CD8-positive, alpha-beta memory T cell (primary cell): Measurements from ENCODE around the gene KARS1. TPM values are rescaled to one million over a fixed set of nuclear protein-coding genes. Genes with fewer than 3 reads are reported as not detected.

Experiments
- CTCF ChIA-PET: fragments of 350-600 bp; sonication (Branson Sonifier 250); formaldehyde crosslinking; loops from one replicate; lab custom pipeline; 2021; ENCODE audit warnings: antibody characterized with exemption; lab: Charles Lee
- POLR2A ChIA-PET: fragments of 350-600 bp; sonication (Branson Sonifier 250); formaldehyde crosslinking; loops from one replicate; lab custom pipeline; 2021; ENCODE audit warnings: antibody characterized with exemption; lab: Charles Lee
- DNase-seq, 5 donors: peaks; one replicate each; pipeline versions ENCODE4 v3.0.0 to v3.0.0-alpha.2; 2020 to 2022; ENCODE audit warnings: mixed read lengths in 1 of 5
- H3K27ac ChIP-seq: one replicate; pipeline ENCODE4 v1.7.0; 2013; ENCODE audit warnings: low read depth, mild to moderate bottlenecking, low read length, moderate library complexity
- H3K27me3 ChIP-seq: 2 replicates; pipeline ENCODE4 v1.7.0; 2013; ENCODE audit warnings: low read length, mild to moderate bottlenecking; ENCODE audit not compliant: insufficient read depth, poor library complexity, severe bottlenecking
- H3K36me3 ChIP-seq: 2 replicates; pipeline ENCODE4 v1.7.0; 2013; ENCODE audit warnings: mild to moderate bottlenecking, low read length, moderate library complexity; ENCODE audit not compliant: insufficient read depth
- H3K4me1 ChIP-seq: 2 replicates; pipeline ENCODE4 v1.7.0; 2013; ENCODE audit warnings: mild to moderate bottlenecking, low read length, moderate library complexity; ENCODE audit not compliant: insufficient read depth
- H3K4me3 ChIP-seq: 2 replicates; pipeline ENCODE4 v1.7.0; 2013; ENCODE audit warnings: mild to moderate bottlenecking, low read length
- H3K9me3 ChIP-seq: 2 replicates; pipeline ENCODE4 v1.7.0; 2013; ENCODE audit warnings: mild to moderate bottlenecking, low read length
- H3K27ac Mint-ChIP-seq, 8 donors: one replicate each; pipeline ENCODE4 v1.8.0; 2020 to 2021; ENCODE audit warnings: mixed read lengths in 8 of 8, mild to moderate bottlenecking in 6 of 8, inconsistent platforms in 3 of 8, moderate library complexity in 3 of 8
- H3K27me3 Mint-ChIP-seq, 2 donors: one replicate each; pipeline ENCODE4 v1.8.0; 2020 to 2021; ENCODE audit warnings: mixed read lengths in 2 of 2, mild to moderate bottlenecking in 1 of 2, moderate library complexity in 1 of 2
- H3K36me3 Mint-ChIP-seq, 3 donors: one replicate each; pipeline ENCODE4 v1.8.0; 2020 to 2021; ENCODE audit warnings: mixed read lengths in 3 of 3, inconsistent platforms in 1 of 3, mild to moderate bottlenecking in 1 of 3
- H3K4me1 Mint-ChIP-seq, 3 donors: one replicate each; pipeline ENCODE4 v1.8.0; 2020 to 2021; ENCODE audit warnings: mixed read lengths in 3 of 3, inconsistent platforms in 1 of 3, mild to moderate bottlenecking in 1 of 3
- H3K4me3 Mint-ChIP-seq, 7 donors: one replicate each; pipeline ENCODE4 v1.8.0; 2020 to 2021; ENCODE audit warnings: mixed read lengths in 7 of 7, mild to moderate bottlenecking in 6 of 7, moderate library complexity in 4 of 7, inconsistent platforms in 2 of 7
- H3K9me3 Mint-ChIP-seq, 5 donors: one replicate each; pipeline ENCODE4 v1.8.0; 2020 to 2022; ENCODE audit warnings: mixed read lengths in 5 of 5, mild to moderate bottlenecking in 3 of 5, moderate library complexity in 2 of 5, inconsistent platforms in 1 of 5
- polyA plus RNA-seq: library from polyadenylated mRNA; unstranded; fragments of 300-500 nt; fragmentation: Illumina TruSeq; gene quantifications from one replicate; pipeline ENCODE4 v1.2.3, GENCODE V29; 2021
- total RNA-seq, 2 experiments: library from RNA; stranded (reverse); gene quantifications; one replicate each; pipeline ENCODE4 v1.2.3, GENCODE V29; 2021

Gene KARS1
- total and polyA plus RNA-seq, 3 experiments from 2014 or later: 258 to 307 (median 291) TPM

DNA sequence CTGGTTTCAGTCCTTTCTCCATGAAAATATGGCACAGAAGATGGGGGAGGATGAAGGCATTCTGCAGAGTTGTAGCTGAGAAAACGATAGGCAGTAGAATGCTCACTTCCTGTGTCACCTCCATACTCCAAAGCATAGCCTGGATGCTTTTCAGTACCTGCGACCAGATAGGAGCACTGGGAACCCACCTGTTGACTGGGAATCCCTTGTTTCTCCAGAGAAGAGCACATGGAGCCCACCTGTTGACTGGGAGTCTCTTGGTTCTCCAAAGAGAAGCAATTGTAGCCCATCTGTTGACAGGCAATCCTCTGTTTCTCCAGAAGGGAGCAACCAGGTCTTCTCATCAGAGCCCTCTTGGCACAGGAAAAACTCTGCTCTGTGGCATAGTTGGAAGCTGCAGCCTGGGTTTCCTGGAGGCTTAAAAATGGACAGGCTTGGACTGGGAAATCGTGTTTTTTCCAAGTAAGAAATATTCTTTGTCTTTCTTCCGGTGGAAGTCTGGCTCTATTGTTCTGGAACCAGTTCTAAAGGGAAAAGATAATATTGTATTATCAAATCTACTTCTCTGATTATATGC, 13.3 kb upstream of the KARS1 start:
- H3K4me1 ChIP-seq: no peaks in the 10 kb centered on the region
- H3K9me3 ChIP-seq: no peaks in the 10 kb centered on the region
- H3K4me1 Mint-ChIP-seq: peaks cover 14 to 38% (median 36%) of the 10 kb centered on the region in 3 donors
- peaks cover 0 to 53% (median 13%) of the 10 kb centered on the region in 3 donors for H3K36me3 Mint-ChIP-seq
- H3K36me3 ChIP-seq: peaks cover 23% of the 10 kb centered on the region
- DNase-seq: no peak
- ChIA-PET POLR2A (no interaction called here), CTCF (interaction anchor here (1.1 to 1.9 kb wide), 2 partner anchors 11 to 16 kb away, joined by 3 to 5 read pairs; partner anchors contain the start of gene CPHXL2)
- no peaks in the 10 kb centered on the region for H3K27me3 Mint-ChIP-seq
- H3K27ac Mint-ChIP-seq: peak overlapping the region in 3 of 8 donors; percentile 10 to 93 (median 29)
- no peak overlapping the region for H3K27ac ChIP-seq
- H3K9me3 Mint-ChIP-seq: no peaks in the 10 kb centered on the region
- no peak overlapping the region for H3K4me3 ChIP-seq
- no peaks in the 10 kb centered on the region for H3K27me3 ChIP-seq
- no peak overlapping the region for H3K4me3 Mint-ChIP-seq

DNA sequence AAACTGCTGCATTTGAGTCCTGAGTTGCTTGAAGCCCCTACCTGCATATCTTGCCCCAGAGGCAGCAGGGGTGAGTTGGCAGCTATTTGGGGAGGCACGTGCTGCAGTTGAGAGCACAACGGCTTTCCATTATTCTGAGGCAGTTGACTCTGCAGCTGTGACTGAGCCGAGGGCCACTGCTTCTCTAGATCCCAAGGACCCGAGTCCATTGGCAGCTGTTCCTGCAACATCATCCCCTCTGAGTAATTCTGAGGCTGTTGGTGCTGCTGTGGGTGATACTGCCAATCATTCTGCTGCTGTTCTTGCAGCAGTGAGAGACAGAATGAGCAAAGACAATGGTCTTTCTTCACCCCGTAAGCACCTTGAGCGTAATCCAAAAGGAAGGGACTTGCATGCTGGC, 12.9 kb upstream of the KARS1 start:
- H3K4me1 Mint-ChIP-seq: peaks cover 14 to 42% (median 41%) of the 10 kb centered on the region in 3 donors
- Histone ChIP-seq H3K27me3 (no peaks in the 10 kb centered on the region), H3K27ac (no peak overlapping the region), H3K36me3 (peaks cover 28% of the 10 kb centered on the region), H3K9me3 (no peaks in the 10 kb centered on the region), H3K4me1 (no peaks in the 10 kb centered on the region), H3K4me3 (no peak overlapping the region)
- peak overlapping the region in 2 of 8 donors; percentile 32 to 47 for H3K27ac Mint-ChIP-seq
- no peak for DNase-seq
- H3K36me3 Mint-ChIP-seq: peaks cover 0 to 58% (median 14%) of the 10 kb centered on the region in 3 donors
- no peaks in the 10 kb centered on the region for H3K27me3 Mint-ChIP-seq
- H3K9me3 Mint-ChIP-seq: no peaks in the 10 kb centered on the region
- ChIA-PET POLR2A (no interaction called here), CTCF (interaction anchor here (1.1 kb wide), 1 partner anchor 16 kb away, joined by 3 read pairs; the partner anchor contains the start of gene CPHXL2)
- H3K4me3 Mint-ChIP-seq: no peak overlapping the region

DNA sequence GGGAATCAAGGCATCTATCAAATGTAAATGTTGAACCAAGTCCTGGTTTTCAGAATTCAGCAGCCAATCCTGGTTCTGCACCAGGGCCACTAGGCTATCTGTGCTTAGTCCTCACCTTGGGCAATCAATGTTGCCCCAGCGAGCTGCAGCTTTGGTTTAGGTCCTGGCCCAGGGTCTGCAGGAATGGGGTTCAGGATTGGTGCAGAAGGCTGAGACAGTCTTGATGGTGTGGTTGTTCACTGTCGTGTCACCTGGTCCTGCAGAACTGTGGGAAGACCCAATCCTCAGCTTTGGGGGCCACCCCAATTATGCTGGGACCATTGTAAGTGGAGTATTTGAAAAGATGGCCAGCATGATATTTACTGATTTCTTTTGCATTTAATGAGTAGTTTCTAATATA, 10.7 kb upstream of the KARS1 start:
- H3K36me3 Mint-ChIP-seq: peaks cover 0 to 72% (median 21%) of the 10 kb centered on the region in 3 donors

DNA sequence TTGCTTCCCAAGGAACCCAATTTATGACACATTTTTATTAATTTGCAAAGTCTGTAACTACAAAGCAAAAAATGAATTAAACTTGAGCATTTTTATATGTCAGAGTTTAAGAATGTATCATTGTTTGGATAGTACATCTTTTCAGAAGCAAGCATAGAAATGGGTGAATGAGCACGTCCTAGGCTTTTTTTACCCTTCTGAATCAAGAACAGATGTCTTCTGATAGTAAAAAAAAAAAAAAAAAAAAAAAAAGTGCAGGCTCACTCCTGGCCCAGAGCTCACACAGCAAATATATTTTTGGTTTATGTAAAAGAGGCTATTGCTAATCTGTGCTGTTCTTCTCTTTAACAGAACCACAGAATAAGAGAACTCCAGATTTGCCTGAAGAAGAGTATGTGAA, 6.5 kb upstream of the KARS1 start:
- ChIA-PET CTCF (no interaction called here), POLR2A (no interaction called here)
- no peak for DNase-seq
- Mint-ChIP-seq H3K36me3 (peaks cover 0 to 72% (median 28%) of the 10 kb centered on the region in 3 donors), H3K27me3 (no peaks in the 10 kb centered on the region), H3K4me1 (peaks cover 56 to 84% (median 81%) of the 10 kb centered on the region in 3 donors), H3K4me3 (peak overlapping the region in 5 of 7 donors; percentile 43 to 99 (median 65)), H3K27ac (peak overlapping the region; percentile 74 to 97 (median 83)), H3K9me3 (no peaks in the 10 kb centered on the region)
- H3K36me3 ChIP-seq: peaks cover 39% of the 10 kb centered on the region
- H3K4me3 ChIP-seq: no peak overlapping the region
- no peaks in the 10 kb centered on the region for H3K9me3 ChIP-seq
- peaks cover 38% of the 10 kb centered on the region for H3K4me1 ChIP-seq
- no peak overlapping the region for H3K27ac ChIP-seq
- H3K27me3 ChIP-seq: no peaks in the 10 kb centered on the region

More for the DNA sequence above, 10.7 kb upstream of the KARS1 start:
- CTCF ChIA-PET: no interaction called here
- Histone ChIP-seq H3K27me3 (no peaks in the 10 kb centered on the region), H3K27ac (no peak overlapping the region), H3K36me3 (peaks cover 39% of the 10 kb centered on the region), H3K9me3 (no peaks in the 10 kb centered on the region), H3K4me3 (no peak overlapping the region), H3K4me1 (peaks cover 13% of the 10 kb centered on the region)
- H3K4me1 Mint-ChIP-seq: peaks cover 27 to 58% (median 58%) of the 10 kb centered on the region in 3 donors
- POLR2A ChIA-PET: no interaction called here
- H3K4me3 Mint-ChIP-seq: no peak overlapping the region
- no peaks in the 10 kb centered on the region for H3K27me3 Mint-ChIP-seq
- peak overlapping the region in 2 of 8 donors; percentile 50 to 59 for H3K27ac Mint-ChIP-seq
- H3K9me3 Mint-ChIP-seq: no peaks in the 10 kb centered on the region
- no peak for DNase-seq

DNA sequence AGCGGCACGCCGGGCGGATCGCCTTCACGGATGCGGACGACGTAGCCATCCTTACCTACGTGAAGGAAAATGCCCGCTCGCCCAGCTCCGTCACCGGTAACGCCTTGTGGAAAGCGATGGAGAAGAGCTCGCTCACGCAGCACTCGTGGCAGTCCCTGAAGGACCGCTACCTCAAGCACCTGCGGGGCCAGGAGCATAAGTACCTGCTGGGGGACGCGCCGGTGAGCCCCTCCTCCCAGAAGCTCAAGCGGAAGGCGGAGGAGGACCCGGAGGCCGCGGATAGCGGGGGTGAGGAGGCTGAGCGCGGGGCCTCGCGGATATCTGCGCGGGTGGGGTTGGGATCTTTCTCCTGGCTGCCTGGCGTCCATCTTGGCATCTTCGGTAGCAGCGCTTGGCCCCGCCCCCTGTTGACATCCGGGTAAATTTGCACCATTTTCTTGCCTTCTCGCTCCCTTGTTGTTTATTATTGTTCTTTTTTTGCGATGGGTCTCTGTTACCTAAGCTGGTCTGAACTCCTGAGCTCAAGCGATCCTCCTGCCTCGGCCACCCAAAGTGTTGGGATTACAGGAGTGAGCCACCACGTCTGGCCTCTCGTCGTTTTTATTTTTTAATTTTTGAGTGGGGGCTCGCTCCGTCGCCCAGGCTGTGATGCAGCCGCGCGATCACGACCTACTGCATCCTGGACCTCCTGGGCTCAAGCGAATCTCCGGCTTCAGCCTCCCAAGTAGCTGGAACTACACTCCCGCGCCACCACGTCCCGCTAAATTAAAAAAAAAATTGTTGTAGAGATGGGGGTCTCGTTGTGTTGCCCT, 1.0 kb upstream of the KARS1 start:
- Histone ChIP-seq H3K27ac (peak overlapping the region; percentile 97), H3K4me3 (peak overlapping the region; percentile 81), H3K27me3 (no peaks in the 10 kb centered on the region), H3K4me1 (peaks cover 61% of the 10 kb centered on the region), H3K9me3 (no peaks in the 10 kb centered on the region), H3K36me3 (peaks cover 17% of the 10 kb centered on the region)
- H3K27ac Mint-ChIP-seq: peak overlapping the region; percentile 95 to 100 (median 98)
- H3K36me3 Mint-ChIP-seq: peaks cover 4 to 60% (median 11%) of the 10 kb centered on the region in 3 donors
- peaks cover 0 to 2% of the 10 kb centered on the region in 2 donors for H3K27me3 Mint-ChIP-seq
- H3K4me1 Mint-ChIP-seq: peaks cover 65 to 75% (median 73%) of the 10 kb centered on the region in 3 donors
- H3K4me3 Mint-ChIP-seq: peak overlapping the region; percentile 95 to 100 (median 99)
- H3K9me3 Mint-ChIP-seq: no peaks in the 10 kb centered on the region
- CTCF ChIA-PET: interaction anchor here (0.9 to 5.5 kb wide), 18 partner anchors 13 to 215 kb away, joined by 3 to 46 read pairs (median 6); partner anchors contain the start of genes ADAT1, CFDP1, GABARAPL2 and TMEM170A
- peak; percentile 79 to 90 (median 82) for DNase-seq
- POLR2A ChIA-PET: interaction anchor here (0.9 to 5.0 kb wide), 14 partner anchors 21 to 1542 kb away, joined by 3 to 148 read pairs (median 10); partner anchors contain the start of genes ADAT1, CFDP1, GABARAPL2 and TMEM170A

DNA sequence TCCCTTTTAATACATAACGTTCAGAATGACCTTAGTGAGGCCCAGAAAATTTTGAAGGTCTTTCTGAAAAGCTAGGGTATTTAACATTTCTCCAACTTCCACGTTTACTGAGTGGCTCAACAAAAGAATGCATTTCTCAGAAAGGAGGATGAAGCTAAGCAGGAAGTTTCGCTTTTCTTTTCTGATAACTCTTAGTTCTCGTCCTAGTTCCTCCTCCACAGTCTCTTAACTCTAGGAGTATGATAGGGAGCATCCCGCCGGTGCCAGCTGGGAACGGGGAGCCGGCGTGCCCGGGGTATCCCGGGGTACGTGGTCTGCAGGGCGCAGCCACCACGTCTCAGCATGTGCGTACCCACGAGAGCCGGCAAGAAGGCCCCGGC, 363 bp downstream of the KARS1 start:
- Mint-ChIP-seq H3K36me3 (peaks cover 4 to 64% (median 15%) of the 10 kb centered on the region in 3 donors), H3K4me3 (peak overlapping the region; percentile 95 to 100 (median 99)), H3K4me1 (peaks cover 61 to 73% (median 69%) of the 10 kb centered on the region in 3 donors), H3K27me3 (peaks cover 0 to 2% of the 10 kb centered on the region in 2 donors), H3K27ac (peak overlapping the region; percentile 97 to 100 (median 98)), H3K9me3 (no peaks in the 10 kb centered on the region)
- CTCF ChIA-PET: interaction anchor here (1.0 to 5.5 kb wide), 12 partner anchors 15 to 213 kb away, joined by 3 to 46 read pairs (median 10); partner anchors contain the start of genes ADAT1, CFDP1, GABARAPL2 and TMEM170A
- H3K27me3 ChIP-seq: no peaks in the 10 kb centered on the region
- peaks cover 14% of the 10 kb centered on the region for H3K36me3 ChIP-seq
- H3K9me3 ChIP-seq: no peaks in the 10 kb centered on the region
- peaks cover 50% of the 10 kb centered on the region for H3K4me1 ChIP-seq
- H3K27ac ChIP-seq: peak overlapping the region; percentile 97
- DNase-seq: no peak
- POLR2A ChIA-PET: interaction anchor here (0.7 to 5.0 kb wide), 14 partner anchors 19 to 980 kb away, joined by 3 to 148 read pairs (median 10); partner anchors contain the start of genes ADAT1, CFDP1, GABARAPL2 and TMEM170A
- peak overlapping the region; percentile 81 for H3K4me3 ChIP-seq

DNA sequence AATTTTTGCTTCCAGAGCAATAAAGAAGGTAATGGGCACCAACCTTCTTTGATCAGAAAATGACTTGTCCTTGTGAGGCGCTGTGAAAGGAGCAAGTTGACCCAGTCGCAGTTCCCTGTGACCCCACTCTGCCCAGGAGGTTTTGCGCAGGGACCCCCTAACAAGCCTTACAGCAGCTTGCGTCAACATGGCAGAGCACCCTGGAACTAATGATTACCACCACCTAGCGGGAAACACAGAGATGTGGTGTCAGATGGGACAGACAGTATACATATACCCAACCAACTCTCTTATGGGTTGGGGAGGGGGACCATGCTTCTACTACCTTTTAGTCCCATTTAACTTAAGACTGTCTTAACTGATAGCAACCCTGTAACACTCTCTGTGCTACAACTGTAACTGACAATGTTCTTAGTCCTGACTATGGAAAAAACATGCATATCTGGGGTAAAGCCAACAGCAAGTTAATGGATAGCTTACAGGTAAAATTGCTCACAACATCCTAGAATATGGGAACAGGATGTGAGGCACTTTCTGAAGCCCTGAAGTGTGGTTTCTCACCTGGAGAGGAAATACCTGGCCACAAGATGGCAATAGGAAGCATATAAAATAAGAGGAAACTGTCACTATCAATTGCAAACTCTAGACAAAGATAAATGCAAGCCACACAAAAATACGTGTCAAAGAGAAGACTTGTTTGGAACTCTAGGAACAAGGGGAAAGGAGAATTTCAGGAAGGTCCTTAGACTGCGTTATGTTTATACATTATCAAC, 3.0 kb downstream of the KARS1 start:
- H3K27ac ChIP-seq: no peak overlapping the region
- peaks cover 0 to 2% of the 10 kb centered on the region in 2 donors for H3K27me3 Mint-ChIP-seq
- no peaks in the 10 kb centered on the region for H3K27me3 ChIP-seq
- H3K36me3 ChIP-seq: peaks cover 36% of the 10 kb centered on the region
- peaks cover 4 to 74% (median 19%) of the 10 kb centered on the region in 3 donors for H3K36me3 Mint-ChIP-seq
- ChIA-PET POLR2A (no interaction called here), CTCF (interaction anchor here (0.9 to 1.0 kb wide), 2 partner anchors 89 to 120 kb away, joined by 3 read pairs; partner anchors contain the start of gene TMEM231)
- H3K4me1 Mint-ChIP-seq: peaks cover 56 to 68% (median 60%) of the 10 kb centered on the region in 3 donors
- peak in 2 of 5 donors; percentile 27 to 37 for DNase-seq
- H3K9me3 Mint-ChIP-seq: no peaks in the 10 kb centered on the region
- peaks cover 33% of the 10 kb centered on the region for H3K4me1 ChIP-seq
- peak overlapping the region; percentile 20 to 94 (median 89) for H3K27ac Mint-ChIP-seq
- H3K4me3 ChIP-seq: no peak overlapping the region
- H3K4me3 Mint-ChIP-seq: peak overlapping the region; percentile 46 to 87 (median 82)
- H3K9me3 ChIP-seq: no peaks in the 10 kb centered on the region
